HPDE6-E6E7 (cell line): ENCODE results near the gene LAG3.
A peak's percentile ranks its signal among the peaks of the same experiment; 100 is the strongest.
"Not testable (repeated sequence)": the region's sequence is repeated elsewhere in the genome, so short reads cannot be mapped to it uniquely, and the experiment has no call there.

Source experiments
- DNase-seq: peaks from one replicate; pipeline ENCODE4 v3.0.0; 2011; ENCODE audit warnings: missing footprints; ENCODE audit errors: extremely low spot score

LAG3 gene

GRCh38 chr12:6772331-6772695 is at the start of gene LAG3:
Gene LAG3, plus strand, starts transcription at chr12:6772520. Its CDS starts 333 bp downstream, at chr12:6772853.
- DNase-seq: no peak

GRCh38 chr12:6722863-6723262 is 49.5 kb upstream of the LAG3 start:
- no peak for DNase-seq

GRCh38 chr12:6723607-6724408 is 48.5 kb upstream of the LAG3 start, which contains the start of gene COPS7A:
Gene COPS7A, plus strand, starts transcription at chr12:6724046. Its CDS starts 611 bp downstream, at chr12:6724657.
- DNase-seq: peak; percentile 99

GRCh38 chr12:6724409-6724797 is 47.9 kb upstream of the LAG3 start:
- DNase-seq: no peak

GRCh38 chr12:6725350-6725749 is 47.0 kb upstream of the LAG3 start:
- DNase-seq: no peak

- DNase-seq: no peak
Measured at GRCh38 chr12:6729186-6729585, 43.1 kb upstream of the LAG3 start.

GRCh38 chr12:6730169-6730568 is 42.2 kb upstream of the LAG3 start:
- DNase-seq: no peak

- DNase-seq: no peak
Measured at GRCh38 chr12:6734506-6735387, 37.6 kb upstream of the LAG3 start.

GRCh38 chr12:6735448-6736191 is 36.7 kb upstream of the LAG3 start:
- peak; percentile 78 for DNase-seq

- DNase-seq: no peak
Measured at GRCh38 chr12:6736754-6737153, 35.6 kb upstream of the LAG3 start.

GRCh38 chr12:6742080-6742479 is 30.2 kb upstream of the LAG3 start:
- not testable (repeated sequence) for DNase-seq

- DNase-seq: no peak
Measured at GRCh38 chr12:6742834-6743233, 29.5 kb upstream of the LAG3 start.

- not testable (repeated sequence) for DNase-seq
Measured at GRCh38 chr12:6743300-6743699, 29.0 kb upstream of the LAG3 start.

GRCh38 chr12:6745741-6746525 is 26.4 kb upstream of the LAG3 start:
- peak; percentile 58 for DNase-seq

- DNase-seq: no peak
Measured at GRCh38 chr12:6747216-6747615, 25.1 kb upstream of the LAG3 start.

GRCh38 chr12:6748761-6749160 is 23.6 kb upstream of the LAG3 start:
- DNase-seq: no peak

GRCh38 chr12:6750506-6750905 is 21.8 kb upstream of the LAG3 start:
- no peak for DNase-seq

- no peak for DNase-seq
Measured at GRCh38 chr12:6751767-6752166, 20.6 kb upstream of the LAG3 start.

GRCh38 chr12:6752167-6752920 is 20.0 kb upstream of the LAG3 start:
- peak; percentile 33 for DNase-seq
